AG04449 (cell line): ENCODE results near the gene SYK.
A peak's percentile ranks its signal among the peaks of the same experiment; 100 is the strongest.

Experiments
- CTCF ChIA-PET: fragments of 350-600 bp; formaldehyde crosslinking; extraction: SDS; loops from one replicate; lab custom pipeline; 2021; ENCODE audit warnings: antibody characterized with exemption; lab: Yijun Ruan, JAX
- POLR2A ChIA-PET: fragments of 400-600, 350-600 bp; formaldehyde crosslinking; extraction: SDS; loops from one replicate; lab custom pipeline; 2020; ENCODE audit warnings: antibody characterized with exemption, inconsistent platforms; lab: Yijun Ruan, JAX
- DNase-seq: peaks from one replicate; pipeline ENCODE4 v3.0.0-alpha.2; 2010; ENCODE audit warnings: low read depth, low spot score
- H3K4me3 ChIP-seq: 2 replicates; pipeline ENCODE4 v1.5.1; 2011; ENCODE audit warnings: low read depth, mild to moderate bottlenecking, control low read depth, low read length
- TF ChIP-seq, protein P1 (sequence below): IDR thresholded peaks from one replicate; pipeline ENCODE4 v1.5.1; 2011; ENCODE audit warnings: mild to moderate bottlenecking, moderate library complexity, low read length, control low read depth, inconsistent platforms; ENCODE audit not compliant: insufficient read depth; ENCODE audit errors: missing control alignments

The SYK gene

DNA sequence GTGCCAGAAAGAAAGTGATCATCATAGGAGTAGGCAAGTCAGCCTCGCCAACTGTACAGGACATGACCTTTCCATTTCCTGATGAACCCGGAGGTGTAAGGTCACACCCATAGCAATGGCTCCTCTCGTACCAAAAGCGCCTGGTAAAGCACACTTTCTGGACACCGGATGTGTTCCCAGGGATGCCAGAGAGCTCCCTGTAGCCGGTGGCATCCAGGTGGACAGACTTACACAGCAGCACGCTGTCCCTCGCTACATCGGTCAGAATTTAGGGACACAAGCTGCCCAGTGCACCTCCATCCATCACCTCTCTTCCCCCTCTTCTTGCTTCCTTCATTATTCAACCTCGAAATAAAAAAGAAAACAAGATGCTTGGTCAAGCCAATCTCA, 105.4 kb downstream of the SYK start:
- CTCF ChIA-PET = interaction anchor here (1.7 to 2.8 kb wide), 2 partner anchors 8 to 9 kb away, joined by 4 to 24 read pairs; no protein-coding TSS in a partner anchor
- POLR2A ChIA-PET = no interaction called here

DNA sequence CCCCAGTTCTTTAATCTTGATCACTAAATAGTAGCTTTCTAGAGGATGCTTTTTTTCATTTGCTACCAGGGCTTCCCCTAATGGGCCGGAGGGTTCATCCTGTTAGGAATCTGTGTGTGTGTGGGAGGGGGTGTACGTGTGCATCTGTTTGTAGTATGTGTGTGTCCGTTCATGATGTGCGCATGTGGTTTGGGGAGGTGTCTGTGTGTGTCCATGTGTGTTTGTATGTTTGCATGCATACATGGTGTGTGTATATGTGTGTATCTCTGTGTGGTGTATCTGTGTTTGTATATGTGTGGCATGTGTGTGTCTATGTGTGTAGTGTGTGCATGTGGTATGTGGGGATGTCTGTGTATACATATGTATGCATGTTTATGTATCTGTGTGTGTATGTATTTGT, 106.2 kb downstream of the SYK start:
- H3K4me3 ChIP-seq = no peak overlapping the region
- POLR2A ChIA-PET = no interaction called here
- DNase-seq = no peak
- TF ChIP-seq, protein P1, sequence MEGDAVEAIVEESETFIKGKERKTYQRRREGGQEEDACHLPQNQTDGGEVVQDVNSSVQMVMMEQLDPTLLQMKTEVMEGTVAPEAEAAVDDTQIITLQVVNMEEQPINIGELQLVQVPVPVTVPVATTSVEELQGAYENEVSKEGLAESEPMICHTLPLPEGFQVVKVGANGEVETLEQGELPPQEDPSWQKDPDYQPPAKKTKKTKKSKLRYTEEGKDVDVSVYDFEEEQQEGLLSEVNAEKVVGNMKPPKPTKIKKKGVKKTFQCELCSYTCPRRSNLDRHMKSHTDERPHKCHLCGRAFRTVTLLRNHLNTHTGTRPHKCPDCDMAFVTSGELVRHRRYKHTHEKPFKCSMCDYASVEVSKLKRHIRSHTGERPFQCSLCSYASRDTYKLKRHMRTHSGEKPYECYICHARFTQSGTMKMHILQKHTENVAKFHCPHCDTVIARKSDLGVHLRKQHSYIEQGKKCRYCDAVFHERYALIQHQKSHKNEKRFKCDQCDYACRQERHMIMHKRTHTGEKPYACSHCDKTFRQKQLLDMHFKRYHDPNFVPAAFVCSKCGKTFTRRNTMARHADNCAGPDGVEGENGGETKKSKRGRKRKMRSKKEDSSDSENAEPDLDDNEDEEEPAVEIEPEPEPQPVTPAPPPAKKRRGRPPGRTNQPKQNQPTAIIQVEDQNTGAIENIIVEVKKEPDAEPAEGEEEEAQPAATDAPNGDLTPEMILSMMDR = no peak
- CTCF ChIA-PET = interaction anchor here (1.7 kb wide), 1 partner anchor 9 kb away, joined by 4 read pairs; no protein-coding TSS in a partner anchor

More for the DNA sequence above, 105.4 kb downstream of the SYK start:
- no peak for DNase-seq
- TF ChIP-seq, protein P1 = no peak
- no peak overlapping the region for H3K4me3 ChIP-seq

DNA sequence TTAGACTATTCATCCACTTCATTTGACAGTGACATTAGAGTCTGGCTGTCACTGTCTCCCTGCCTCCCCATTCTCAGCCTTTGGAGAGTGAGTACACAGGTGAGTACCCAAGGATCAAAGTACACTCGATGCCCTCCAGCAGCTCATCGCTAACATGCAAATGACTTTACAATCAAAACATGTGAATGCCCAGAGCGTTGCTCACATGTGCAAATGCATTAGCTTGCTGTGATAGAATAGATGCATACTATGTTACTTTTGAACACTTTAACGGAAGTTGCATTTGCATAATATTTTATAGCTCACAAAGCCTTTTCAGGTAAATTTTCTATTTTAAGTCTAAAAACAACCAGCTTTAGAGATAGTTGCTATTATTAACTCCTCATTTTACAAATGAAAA, 107.6 kb downstream of the SYK start:
- POLR2A ChIA-PET = no interaction called here

DNA sequence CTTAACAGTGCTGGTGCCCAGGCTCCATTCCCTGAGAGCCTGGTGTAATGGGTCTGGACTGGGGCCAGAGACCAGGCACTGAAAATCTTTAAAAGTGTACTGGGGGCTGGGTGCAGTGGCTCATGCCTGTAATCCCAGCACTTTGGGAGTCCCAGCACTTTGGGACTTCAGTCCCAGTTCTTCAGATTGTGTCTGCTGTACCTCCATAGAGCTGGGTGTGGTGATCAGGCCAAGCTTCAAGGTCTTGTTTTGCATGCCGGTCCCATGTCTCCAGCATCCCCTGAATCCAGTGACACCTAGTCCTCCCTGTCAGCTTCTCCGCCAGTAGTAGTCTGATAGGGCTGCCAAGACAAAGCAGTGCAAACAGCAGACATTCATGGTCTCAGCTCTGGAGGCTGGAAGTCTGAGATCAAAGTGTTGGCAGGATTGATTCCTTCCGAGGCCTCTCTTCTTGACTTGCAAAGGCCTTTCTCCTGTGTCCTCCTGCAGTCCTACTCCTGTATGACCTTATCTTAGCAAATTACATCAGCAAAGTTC, 108.2 kb downstream of the SYK start:
- TF ChIP-seq, protein P1 = no peak
- ChIA-PET CTCF (interaction anchor here (1.3 kb wide), 1 partner anchor 12 kb away, joined by 3 read pairs; no protein-coding TSS in a partner anchor), POLR2A (no interaction called here)
- H3K4me3 ChIP-seq = no peak overlapping the region
- DNase-seq = no peak

More for the DNA sequence above, 107.6 kb downstream of the SYK start:
- TF ChIP-seq, protein P1 = no peak
- H3K4me3 ChIP-seq = no peak overlapping the region
- no peak for DNase-seq
- CTCF ChIA-PET = no interaction called here

DNA sequence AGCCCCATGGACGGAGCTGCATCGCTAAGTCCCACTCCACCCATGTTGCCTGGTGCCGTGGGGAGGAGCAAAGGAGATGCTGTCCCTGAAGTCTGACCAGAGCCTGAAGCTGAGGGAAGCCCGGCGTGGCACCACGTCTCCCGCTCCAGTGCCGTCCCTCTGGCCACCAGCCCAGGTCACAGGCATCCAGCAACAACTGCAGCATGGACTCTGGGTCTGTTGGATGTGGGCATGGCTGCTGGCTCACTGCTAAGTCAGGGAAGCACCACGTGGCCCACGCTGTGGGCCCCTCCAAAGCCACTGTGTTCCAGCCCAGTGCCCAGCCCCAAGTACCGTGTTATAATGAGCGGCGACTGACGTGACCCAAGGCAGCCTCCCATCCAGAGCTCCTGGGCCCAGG, 112.6 kb downstream of the SYK start:
- no peak for DNase-seq
- no peak overlapping the region for H3K4me3 ChIP-seq
- POLR2A ChIA-PET = no interaction called here
- TF ChIP-seq, protein P1 = no peak
- CTCF ChIA-PET = interaction anchor here (0.7 to 9.6 kb wide), 63 partner anchors 9 to 1225 kb away, joined by 3 to 200 read pairs (median 5); partner anchors contain the start of gene NFIL3

DNA sequence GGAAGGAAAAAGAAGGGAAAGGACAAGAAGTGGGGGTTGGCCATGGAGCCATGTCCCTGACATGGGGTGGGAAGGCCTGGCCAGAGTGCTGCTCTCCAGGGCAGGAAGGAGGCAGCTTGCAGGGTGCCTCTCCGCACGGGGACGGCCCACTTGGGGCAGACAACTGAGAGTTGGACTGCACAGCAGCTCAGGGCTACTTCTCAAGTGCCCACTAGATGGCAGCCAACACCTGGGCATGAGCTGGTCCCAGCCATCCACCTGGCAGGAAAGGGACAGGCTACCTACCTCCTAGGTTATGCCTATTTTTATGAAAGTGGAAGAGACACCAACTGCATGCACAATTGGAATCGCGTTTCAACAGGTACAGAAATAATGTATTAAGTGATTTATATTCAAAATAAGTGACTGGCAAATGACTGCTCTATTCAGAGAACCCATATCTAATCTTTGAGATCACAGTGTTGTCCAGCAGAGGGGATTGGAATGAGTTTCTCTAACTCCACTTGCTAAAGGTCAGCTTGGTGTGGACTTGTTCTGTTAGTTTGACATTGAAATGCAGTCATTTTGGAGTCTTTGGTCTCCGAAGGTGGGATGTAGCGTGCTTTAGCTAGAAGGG, 113.4 kb downstream of the SYK start:
- TF ChIP-seq, protein P1 = peak; percentile 83
- no peak overlapping the region for H3K4me3 ChIP-seq
- ChIA-PET POLR2A (no interaction called here), CTCF (interaction anchor here (0.6 to 9.6 kb wide), 94 partner anchors 9 to 1225 kb away, joined by 3 to 200 read pairs (median 4); partner anchors contain the start of gene NFIL3)
- DNase-seq = no peak
